Stimulated activated CD8-positive, alpha-beta memory T cell treated with anti-CD3 and anti-CD28 coated beads, Interleukin-4, amount 100 ng/mL, for 48 hours (primary cell): ENCODE data around the gene TEX2.
"Not testable (repeated sequence)": the region's sequence is repeated elsewhere in the genome, so short reads cannot be mapped to it uniquely, and the experiment has no call there.

ENCODE experiments used
- DNase-seq: peaks from one replicate; pipeline ENCODE4 v3.0.0-alpha.2; 2020

Gene TEX2

DNA sequence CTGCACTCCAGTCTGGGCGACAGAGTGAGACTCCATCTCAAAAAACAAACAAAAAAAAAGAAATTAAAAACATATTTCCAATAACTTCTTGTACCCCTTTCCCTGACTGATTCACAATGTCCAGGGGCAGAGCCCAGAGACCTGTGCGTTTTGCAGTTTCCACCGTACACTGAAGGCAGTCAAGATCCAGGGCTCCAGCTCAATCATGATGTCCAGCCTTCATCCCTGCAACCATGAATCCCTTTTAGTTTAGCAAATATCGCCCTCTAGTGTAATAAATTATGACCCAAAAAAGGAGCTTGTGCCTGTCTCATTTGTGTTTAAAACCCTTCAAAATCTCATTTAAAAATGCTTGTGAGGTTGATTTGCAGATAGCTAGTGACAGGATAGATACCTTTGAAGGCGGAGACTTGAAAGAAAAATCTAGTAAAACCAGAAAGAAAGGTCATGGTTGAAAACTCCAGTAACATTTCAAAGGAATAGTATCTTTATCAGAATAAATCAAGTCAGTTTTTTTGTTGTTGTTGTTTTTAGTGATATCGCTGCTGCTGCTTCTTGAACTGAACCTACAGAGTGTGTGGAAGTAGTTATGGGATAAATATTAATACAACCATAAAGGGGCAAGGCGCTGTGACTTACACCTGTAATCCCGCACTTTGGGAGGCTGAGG is 129.4 kb downstream of the TEX2 start:
- DNase-seq: no peak

DNA sequence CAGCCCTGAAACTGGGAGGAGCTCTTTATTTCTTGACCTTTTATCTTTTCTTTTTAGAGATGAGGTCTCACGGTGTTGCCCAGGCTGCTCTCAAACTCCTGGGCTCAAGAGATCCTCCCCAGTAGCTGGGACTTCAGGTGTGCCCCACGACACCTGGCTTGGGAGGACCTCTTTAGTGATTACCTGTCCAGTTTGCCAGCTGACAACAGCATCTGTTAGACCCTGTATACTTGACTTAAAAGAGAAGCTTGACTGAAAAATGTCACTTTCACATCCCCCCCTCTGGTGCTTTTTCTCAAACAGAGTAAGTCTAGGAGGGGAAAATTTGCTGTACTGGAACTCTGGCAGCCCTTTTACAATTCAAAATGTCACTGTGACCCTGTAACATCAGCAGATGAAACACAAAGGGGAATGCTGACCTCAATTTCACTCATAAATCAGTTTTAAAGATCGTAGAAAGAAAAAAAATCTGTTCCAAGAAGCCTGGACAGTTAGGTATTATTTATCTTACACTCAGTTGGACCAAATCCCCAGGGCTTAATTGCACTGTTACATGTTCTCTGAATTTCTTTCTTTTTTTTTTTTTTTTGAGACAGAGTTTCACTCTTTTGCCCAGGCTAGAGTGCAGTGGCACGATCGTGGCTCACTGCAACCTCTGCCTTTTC is 131.3 kb downstream of the TEX2 start:
- no peak for DNase-seq

DNA sequence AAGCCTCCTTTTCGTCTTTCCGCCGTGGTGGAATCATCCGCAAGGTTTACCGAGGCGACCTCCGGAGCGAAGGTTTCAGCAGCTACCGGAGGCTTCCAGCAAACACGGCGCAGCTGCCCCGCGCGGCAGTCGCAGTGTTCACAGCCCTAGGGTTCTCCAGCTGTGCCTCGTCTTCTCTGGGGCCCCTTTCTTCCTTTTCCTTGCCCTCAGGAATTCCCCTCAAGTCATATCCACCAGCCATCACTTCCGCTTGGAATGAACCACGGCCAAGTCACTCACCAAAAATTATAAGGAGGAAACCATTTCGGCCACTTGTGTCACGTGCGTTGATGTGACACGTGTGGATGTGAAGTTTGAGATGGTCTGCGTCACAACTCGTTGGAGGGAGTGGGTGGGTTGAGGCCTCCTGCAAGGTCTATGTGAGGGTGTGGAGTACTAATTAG is 132.5 kb downstream of the TEX2 start:
- DNase-seq: peak; percentile 75

DNA sequence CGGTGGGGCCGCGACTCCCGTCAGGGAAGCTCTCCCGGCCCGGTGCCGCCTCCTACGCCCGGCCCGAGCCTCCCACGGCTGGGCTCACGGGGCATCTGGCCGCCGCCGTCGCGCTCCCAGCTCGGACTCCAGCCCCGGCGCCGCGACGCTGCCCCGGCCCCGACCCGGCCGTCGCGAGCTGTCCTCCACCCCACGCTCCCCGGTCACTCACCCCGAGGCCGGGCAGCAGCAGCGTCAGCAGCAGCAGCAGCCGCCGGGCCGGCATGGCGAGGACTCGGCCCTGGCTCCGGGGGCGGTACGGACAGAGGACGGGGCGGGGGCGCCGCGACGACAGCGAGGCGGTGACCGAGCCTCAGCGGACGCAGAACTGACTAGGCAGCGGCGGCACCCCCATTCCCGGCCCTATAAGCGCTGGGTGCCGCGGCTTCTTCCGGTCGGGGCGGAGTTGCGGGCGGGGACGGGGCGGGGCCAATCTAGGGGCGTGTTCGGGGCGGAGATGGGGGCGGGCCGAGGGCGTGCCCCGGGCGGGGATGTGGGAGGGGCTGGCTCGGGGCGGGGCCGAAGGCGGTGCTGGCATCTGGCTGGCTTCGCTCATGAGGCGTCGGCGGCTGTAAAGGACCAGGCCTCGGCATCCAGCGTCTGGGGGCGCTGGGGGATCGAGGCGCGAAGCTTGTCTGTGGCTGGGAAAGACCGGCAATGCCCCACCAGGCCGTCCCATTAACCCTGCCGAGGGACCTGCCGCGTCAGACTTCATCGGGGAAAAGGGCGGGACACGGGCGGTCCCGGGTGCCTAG is 133.1 kb downstream of the TEX2 start, which contains the start of gene ERN1:
TSS of gene ERN1 (minus strand) at position 380 of the 794 bp plus-strand sequence. CDS start at position 265, 115 bp downstream.
- peak; percentile 92 for DNase-seq

DNA sequence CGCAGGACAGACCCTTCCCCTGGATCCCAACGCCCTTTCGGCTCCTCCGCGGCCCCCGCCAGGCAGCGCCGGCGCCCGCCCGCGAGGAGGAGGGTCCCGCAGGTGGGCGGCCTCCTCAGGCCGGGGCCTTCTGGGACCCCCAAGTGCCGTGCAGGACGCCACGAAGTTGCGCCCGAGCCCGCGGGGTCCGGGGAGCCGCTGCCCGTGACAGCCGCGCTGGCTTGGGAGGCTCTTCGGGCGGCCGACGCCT is 133.6 kb downstream of the TEX2 start:
- no peak for DNase-seq

DNA sequence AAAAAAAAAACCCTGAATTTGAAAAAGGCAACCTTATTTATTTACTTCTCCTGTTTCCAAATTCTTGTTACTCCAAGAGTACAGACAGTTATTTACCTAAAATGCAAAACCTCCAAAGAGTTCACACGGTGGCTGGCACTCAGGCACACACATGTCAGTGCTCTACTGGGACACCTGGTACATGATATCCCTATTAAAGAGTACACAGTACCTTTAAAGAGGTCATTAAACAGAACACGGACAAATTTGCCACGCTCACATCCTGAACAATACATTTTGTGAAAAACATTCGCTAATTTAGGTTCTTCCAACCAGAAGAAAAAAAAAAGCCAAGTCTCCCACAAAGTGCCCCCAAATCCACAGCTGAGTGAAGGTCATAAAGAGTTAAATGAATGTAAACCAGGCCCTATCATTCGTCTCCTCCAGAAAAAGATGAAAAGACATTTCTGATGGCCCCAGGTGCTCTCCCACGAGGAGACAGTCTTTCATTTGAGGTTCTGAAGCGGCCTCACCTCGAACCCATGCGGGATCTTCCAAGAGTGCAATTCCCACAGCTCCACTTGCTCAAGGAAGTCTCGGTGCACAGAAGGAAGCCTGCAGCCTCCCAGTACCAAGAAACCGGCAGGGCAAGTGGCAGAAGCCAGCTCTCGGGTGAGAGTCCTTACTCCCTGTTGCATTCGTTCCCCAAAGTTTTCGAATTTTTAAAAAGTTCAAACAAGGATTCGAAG is 134.1 kb downstream of the TEX2 start:
- no peak for DNase-seq

DNA sequence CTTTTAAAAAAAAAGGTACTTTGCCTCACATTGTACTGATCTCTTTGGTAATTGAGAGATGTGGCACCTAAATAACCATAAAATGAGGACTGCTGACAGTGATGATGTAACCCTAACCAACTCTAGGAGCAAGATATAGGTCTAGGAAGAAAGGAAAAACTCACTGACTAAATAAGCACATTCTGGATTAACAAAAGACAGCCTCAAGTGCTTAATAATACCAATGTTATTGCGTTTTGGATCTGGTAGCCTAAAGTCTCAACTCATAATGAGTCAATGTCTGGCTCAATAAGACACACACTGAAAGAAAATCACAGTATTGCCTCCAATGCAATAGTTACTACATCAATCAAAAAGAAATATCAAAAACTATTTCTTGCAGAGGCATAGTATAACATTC is 136.1 kb downstream of the TEX2 start:
- DNase-seq: no peak

DNA sequence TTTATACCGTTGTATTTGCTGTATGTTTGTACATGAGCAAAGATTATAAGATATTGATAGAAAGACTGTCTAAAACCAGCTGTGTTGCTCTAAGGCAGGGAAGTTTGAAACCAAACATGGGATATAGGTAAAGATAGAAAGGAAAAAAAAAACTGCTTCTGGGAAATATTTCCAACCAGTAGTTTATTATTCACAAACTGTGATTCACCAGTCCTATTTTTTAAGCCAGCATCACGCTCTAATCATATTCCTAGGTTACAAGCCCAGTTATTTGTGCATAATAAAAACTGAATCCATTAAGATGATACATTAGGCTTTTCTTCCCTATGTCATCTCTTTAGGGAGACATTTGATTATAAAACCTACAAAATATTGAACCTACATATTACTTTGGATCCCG is 137.1 kb downstream of the TEX2 start:
- no peak for DNase-seq

DNA sequence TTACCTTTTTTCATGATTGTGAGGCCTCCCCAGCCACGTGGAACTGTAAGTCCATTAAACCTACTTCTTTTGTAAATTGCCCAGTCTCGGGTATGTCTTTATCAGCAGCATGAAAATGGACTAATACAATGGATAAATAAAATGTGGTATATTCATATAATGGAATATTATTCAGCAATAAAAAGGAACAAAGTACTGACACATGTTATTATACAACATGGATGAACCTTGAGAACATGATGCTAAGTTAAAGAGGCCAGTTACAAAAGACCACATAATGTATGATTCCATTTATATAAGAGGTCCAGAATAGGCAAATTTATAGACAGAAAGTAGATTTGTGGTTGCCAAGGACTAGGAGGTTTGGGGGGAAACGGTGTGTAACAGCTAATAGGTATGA is 138.5 kb downstream of the TEX2 start:
- DNase-seq: no peak

DNA sequence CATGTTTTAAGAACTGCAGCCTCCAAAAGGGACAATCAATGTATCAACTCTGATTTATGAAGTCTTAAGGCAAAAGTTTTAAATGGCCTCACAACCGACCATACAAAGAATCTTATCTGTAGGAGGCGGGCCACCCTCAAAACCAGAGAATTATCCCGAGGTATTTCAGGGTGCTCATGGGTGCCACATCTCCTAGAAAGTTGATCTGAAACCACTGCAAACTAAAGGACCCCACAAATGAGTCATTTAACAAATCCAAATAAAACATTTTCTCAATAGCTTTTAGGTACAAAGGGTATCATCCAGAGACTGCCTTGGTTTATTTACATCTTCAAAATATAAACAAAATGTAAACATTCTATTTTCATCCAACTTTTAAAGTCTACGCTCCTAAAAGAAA is 139.9 kb downstream of the TEX2 start:
- DNase-seq: no peak

DNA sequence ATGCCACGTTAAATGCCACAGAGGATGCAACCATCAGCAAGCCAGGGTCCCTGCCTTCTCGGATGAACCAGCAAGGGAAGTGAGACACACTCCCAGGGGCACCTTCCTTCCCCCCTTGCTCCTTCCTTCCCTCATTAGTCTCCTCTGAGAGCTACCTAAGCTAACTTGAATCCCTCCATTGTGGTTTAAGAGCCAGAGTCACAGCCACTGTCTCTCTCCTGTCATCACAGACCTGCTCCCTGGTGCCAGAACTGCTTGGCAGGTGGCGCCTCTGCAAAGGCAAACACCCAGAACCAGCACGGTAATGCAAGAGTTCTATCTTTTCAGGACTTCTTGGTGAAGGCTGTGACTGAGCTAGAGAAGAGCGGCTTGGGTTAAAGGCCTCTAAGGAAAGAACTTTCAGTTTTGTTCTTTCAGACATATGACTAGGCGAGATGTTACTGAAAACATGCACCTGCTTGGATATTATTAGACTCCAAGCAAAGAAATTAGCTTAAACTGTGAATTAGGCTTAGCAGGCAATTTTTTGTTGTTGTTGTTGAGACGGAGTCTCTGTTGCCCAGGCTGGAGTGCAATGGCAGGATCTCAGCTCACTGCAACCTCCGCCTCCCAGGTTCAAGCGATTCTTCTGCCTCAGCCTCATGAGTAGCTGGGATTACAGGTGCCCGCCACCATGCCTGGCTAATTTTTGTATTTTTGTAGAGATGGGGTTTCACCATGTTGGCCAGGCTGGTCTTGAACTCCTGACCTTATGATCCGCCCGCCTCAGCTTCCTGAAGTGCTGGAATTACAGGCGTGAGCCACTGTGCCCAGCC is 141.9 kb downstream of the TEX2 start:
- DNase-seq: not testable (repeated sequence)

DNA sequence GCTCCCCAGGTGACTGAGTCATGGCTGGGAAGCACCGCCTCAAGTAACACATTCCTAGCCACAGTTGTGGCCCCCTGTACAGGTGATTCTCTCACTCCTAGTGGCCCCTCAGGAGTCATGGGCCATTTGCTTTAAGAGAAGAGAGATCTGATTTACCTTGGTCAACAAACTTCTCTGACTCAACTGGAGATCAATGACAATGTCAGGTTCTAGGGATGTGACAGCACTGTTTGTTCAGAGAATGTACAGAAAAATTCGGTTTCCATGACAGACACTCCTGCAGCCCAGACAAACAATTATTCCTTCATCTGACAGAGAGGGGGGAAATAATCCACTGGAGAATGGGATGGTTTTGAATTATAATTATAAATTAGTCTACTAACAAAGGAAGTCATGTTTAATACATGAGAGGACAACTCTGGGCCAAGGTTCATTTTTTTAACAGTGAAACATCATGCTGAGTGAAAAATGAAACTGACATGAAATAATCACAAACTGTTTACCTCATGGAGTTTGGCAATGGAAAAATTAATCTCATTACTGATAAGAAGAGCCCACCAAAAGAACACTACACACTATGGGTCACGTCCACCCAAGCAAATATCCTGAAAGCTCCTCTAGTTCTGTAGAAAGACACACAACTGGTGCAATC is 142.8 kb downstream of the TEX2 start:
- no peak for DNase-seq

DNA sequence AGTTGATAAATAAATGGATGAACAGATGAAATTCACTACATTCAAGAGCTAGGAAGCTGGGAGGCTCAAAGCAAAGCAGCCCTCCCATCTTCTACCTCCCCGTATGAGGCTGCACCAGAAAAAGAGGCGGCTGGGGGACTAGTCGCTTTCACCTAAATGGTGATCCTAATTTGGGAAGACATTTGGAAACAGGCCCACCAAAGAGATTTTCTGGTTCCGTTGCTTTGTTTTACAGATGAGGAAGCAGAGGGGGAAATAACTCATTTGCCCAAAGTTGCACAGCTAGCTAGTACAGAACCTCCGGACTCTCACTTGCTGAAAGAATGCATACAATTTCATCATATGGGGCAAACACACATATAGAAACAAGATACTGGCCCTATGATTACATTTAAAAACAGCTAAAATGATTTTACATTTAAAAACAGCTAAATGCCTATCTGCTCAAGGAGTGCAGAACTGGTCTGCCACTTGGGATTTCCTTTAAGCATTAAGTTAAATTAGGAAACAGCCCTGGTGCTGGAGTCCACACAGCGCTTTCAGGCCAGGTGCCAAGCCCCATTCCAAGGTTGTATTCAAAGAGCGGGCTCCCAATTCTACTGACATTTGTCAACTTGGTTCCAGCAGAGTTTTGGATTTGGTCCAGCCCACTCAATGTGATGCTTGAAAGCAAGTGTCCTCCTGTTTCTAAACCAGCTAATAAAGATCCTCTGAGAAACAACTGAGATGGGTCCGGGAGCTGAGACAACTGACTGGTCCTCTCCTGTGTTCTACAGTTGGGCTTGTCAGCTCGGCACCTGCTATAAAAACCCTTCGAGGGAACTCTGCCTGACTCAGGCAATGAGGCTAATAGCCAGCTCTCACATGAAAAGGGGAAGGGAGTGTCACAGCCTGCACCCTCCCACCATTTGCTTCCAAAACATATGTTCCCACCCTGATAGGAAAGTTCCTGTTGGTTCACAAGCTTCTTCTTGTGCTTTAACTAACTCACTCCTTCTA is 144.8 kb downstream of the TEX2 start:
- DNase-seq: no peak

DNA sequence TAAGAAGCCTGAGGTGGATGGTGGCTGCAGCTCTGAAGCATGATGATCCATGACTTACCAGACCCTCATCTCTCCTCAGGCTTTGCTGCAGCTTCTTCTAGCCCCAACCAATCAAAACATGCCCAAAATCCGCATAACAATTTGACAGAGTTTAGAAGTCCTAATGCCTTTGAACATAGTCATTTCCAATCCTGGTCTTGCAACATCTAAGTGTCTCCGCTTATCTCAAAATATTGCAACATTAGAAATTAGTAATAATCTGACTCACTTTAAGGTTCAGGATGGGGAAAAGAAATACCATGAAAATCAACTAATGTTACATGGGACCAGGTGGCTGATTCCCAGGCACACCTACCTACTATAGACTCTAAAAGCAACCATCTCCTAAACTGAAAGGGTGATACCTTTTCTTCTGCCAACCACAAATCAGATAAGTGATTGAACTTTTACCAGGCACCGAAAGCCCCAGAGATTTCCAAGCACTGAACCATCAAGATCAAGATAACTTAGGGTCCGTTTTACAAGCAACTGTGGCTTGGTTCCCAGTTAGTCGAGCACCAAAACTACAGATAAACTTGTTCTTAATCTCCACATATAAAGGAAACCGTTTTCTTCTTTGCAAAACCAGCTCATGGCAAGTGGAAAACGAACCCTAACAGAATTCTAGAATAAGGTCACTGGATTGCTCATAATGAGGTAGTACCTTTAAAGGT is 147.1 kb downstream of the TEX2 start:
- no peak for DNase-seq

DNA sequence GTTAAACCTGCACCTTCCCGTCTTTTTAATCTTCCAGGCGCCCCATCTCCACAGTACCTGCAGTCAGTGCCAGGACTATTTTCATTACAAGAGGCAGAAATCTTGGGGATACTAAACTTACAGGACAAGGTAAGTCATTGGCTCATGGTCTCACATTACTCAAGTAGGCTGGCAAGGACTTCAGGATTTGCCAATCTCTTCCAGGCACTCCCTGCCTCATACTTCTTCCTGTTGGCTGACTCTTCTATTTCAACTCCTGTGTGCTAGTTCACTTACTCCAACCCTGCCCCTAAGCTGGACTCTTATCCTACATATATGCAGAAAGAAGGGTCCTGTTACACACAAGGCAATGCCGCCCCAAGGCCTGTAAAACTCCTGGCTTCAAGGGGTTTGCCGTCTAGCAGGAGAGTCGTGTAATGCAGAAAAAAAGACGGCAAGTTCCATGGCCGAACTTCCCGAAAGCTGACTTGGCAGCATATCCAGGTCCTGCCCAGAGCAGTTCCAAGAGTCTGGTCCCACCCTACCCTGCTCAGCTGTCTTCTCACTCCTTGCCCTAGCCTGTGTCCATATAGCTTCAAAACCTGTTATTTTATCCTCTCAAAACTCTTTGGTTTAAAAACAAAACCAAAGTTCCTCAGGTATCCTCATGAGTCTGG is 147.9 kb downstream of the TEX2 start:
- no peak for DNase-seq

DNA sequence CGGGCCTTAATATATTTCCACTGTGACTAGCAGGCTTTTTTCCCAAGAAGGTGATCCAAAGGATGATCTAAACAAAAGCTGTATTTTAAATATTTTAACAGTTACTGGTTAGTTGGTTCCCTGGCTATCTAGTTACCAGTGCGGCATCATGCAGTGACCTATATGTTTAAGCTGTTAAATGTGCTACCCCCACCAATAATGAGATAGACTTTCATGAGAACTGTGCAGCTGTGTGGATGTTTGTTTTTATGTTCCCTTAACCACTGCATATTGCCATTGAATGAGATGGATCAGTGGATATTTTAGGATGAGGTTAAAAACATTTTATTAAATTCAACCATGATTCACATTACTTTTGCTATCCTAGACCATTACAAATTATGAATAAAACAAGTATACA is 150.1 kb downstream of the TEX2 start:
- no peak for DNase-seq

DNA sequence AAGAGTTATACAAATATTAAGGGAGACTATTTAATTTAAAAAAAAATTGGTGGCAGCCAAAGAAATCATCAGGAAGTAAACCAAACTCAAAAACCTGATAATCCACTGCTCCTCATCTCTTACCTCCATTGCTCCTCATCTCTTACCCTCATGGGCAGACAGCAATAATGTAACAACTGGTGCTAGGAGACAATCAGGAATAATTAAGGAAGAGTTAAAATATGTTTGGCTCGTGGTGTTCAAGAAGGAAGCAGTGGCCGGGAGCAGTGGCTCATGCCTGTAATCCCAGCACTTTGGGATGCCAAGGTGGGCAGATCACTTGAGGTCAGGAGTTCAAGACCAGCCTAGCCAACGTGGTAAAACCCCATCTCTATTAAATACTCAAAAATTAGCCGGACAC is 151.2 kb downstream of the TEX2 start:
- no peak for DNase-seq

DNA sequence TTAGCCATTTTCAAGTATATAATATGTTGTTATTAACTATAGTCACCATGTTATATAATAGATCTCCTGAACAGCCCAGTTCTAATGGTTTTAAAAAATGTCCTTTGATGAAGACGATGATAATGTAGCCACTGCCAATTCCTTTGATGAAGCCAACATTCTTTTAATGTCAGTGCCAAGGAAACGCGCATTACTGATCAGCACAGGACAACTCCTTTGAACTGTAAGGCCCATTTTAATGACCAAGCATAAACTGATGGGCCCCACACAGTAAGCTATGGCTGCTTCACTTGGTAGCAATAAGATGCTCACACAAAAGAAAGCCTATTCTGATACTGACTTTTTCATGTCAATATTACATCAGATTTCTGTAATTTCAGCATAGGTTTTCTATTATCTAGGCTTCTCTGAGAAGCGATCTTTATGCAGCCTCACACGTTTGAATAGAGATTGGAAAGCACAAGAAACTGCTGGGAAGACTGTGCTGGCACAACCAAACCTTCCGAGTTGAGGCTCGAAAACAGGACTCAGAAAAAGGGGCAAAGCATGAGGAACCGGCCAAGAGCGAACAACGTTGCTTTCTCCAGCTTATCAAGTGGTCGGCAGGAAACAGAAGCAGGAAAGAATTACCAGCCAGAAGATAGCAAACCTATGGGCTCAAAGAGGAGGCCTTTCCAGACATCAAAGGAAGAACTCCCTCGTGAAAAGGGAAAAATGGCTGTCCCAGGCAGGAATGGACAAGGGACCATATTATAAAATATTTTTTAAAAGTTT is 152.5 kb downstream of the TEX2 start:
- DNase-seq: no peak

DNA sequence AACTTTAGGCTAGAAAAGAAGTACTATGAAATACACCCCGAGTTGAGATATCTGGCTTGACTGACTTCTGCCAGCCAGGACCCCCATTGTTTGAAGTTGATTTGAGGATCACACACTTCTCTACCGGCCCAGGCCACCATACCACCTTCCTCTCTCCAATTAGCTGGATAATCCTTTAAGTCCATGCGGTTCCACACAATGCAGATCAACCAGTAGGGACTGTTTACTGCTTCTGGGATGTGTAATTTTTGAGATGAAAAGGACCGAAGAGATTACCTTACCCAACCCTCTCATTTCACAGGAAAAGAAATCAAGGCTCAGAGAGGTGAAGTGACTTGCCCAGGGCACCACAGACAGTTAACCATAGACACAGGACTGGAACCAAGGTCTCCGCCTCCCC is 153.7 kb downstream of the TEX2 start:
- no peak for DNase-seq
